ENCODE measurements around the gene C14orf93. TPM values are rescaled to one million over a fixed set of nuclear protein-coding genes. Genes with fewer than 3 reads are reported as not detected.
A peak's percentile ranks its signal among the peaks of the same experiment; 100 is the strongest.

C14orf93 gene
- total RNA-seq (2013): 12.7 TPM
- polyA plus RNA-seq (10 to 100 TPM in 1 of 3 donors, 1 to 10 TPM in 2; 2.5 to 17.6 (median 3.7) TPM), polyA minus RNA-seq (7.1 and 17.3 TPM in 2 replicates), total RNA-seq (1.3 to 9.5 (median 6.0) reads per million in 11 experiments)

GRCh38 chr14:23009939-23010726 lies at the start of gene C14orf93:
Gene C14orf93 (minus strand): TSS chr14:23010143. CDS start chr14:22999023, 11,120 bp downstream.
- WGBS (ENCODE audit: insufficient coverage): under 1% methylated on average over 38 of the region's 40 CpGs
- no peak for TF ChIP-seq CTCF (IDR thresholded peaks at IDR 0.05)

GRCh38 chr14:23058654-23059504 lies 48.9 kb upstream of the C14orf93 start:
- no peak for TF ChIP-seq CTCF (IDR thresholded peaks at IDR 0.05)
- WGBS (ENCODE audit: insufficient coverage): 95% methylated on average over 30 of the region's 32 CpGs
- Histone ChIP-seq H3K27me3 (ENCODE audit: control insufficient read depth in 2 of 2, insufficient read depth in 2 of 2, low read length in 2 of 2) (peaks cover 4 to 10% of the 10 kb centered on the region in 2 donors), H3K79me2 (ENCODE audit: insufficient read depth, low read length) (peaks cover 4% of the 10 kb centered on the region), H3K4me3 (replicated peaks in 1 of 3; ENCODE audit: low read depth in 2 of 3, low read length in 3 of 3) (no peak overlapping the region), H3K4me2 (replicated peaks; ENCODE audit: extremely low read depth, low read length, poor library complexity, severe bottlenecking) (no peak overlapping the region), H3K9ac (ENCODE audit: insufficient read depth, low read length, poor library complexity, severe bottlenecking) (no peak overlapping the region), H3K4me1 (ENCODE audit: control insufficient read depth in 1 of 2, insufficient read depth in 2 of 2, low read length in 2 of 2) (peaks cover 20 to 22% of the 10 kb centered on the region in 2 donors), H3K27ac (ENCODE audit: low read depth in 1 of 2, low read length in 2 of 2) (no peak overlapping the region), H4K20me1 (ENCODE audit: insufficient read depth, low read length) (peaks cover 38% of the 10 kb centered on the region), H3K36me3 (replicated peaks in 1 of 2; ENCODE audit: control insufficient read depth in 1 of 2, insufficient read depth in 2 of 2, low read length in 2 of 2) (peaks cover 44 to 54% of the 10 kb centered on the region in 2 donors), H2AFZ (ENCODE audit: insufficient read depth, low read depth, low read length, poor library complexity, severe bottlenecking) (no peak overlapping the region), H3K9me3 (replicated peaks in 1 of 2; ENCODE audit: control insufficient read depth in 1 of 2, insufficient read depth in 1 of 2, low read length in 2 of 2) (no peaks in the 10 kb centered on the region)
- H3K4me1 Mint-ChIP-seq: peaks cover 20% of the 10 kb centered on the region
- H3K27me3 Mint-ChIP-seq (ENCODE audit: low read depth in 3 of 3): peaks cover 10 to 16% (median 14%) of the 10 kb centered on the region in 3 donors
- no peak for DNase-seq
- H3K4me3 Mint-ChIP-seq: no peak overlapping the region
- H3K36me3 Mint-ChIP-seq: peaks cover 47 to 51% of the 10 kb centered on the region in 2 donors
- intact Hi-C loops (cut with micrococcal nuclease): loop anchor here in 1 of 2 donors (1.0 kb wide), 1 partner anchor 73 kb away; no protein-coding TSS in a partner anchor
- H3K27ac Mint-ChIP-seq: peak overlapping the region in 1 of 7 donors; percentile 73
- H3K9me3 Mint-ChIP-seq: peaks cover 0 to 3% (median 0%) of the 10 kb centered on the region in 7 donors

More at GRCh38 chr14:23009939-23010726, at the start of gene C14orf93:
- Histone ChIP-seq H3K27me3 (ENCODE audit: control insufficient read depth in 2 of 2, insufficient read depth in 2 of 2, low read length in 2 of 2) (no peaks in the 10 kb centered on the region), H4K20me1 (ENCODE audit: insufficient read depth, low read length) (no peaks in the 10 kb centered on the region), H3K27ac (ENCODE audit: low read depth in 1 of 2, low read length in 2 of 2) (peak within 1 kb of the TSS; percentile 41 to 88), H3K79me2 (ENCODE audit: insufficient read depth, low read length) (peaks cover 26% of the 10 kb centered on the region), H3K4me3 (replicated peaks in 1 of 3; ENCODE audit: low read depth in 2 of 3, low read length in 3 of 3) (peak within 1 kb of the TSS; percentile 67 to 97 (median 86)), H3K4me2 (replicated peaks; ENCODE audit: extremely low read depth, low read length, poor library complexity, severe bottlenecking) (peak within 1 kb of the TSS; percentile 76), H2AFZ (ENCODE audit: insufficient read depth, low read depth, low read length, poor library complexity, severe bottlenecking) (peak within 1 kb of the TSS; percentile 88), H3K4me1 (ENCODE audit: control insufficient read depth in 1 of 2, insufficient read depth in 2 of 2, low read length in 2 of 2) (peaks cover 30 to 40% of the 10 kb centered on the region in 2 donors), H3K36me3 (replicated peaks in 1 of 2; ENCODE audit: control insufficient read depth in 1 of 2, insufficient read depth in 2 of 2, low read length in 2 of 2) (no peaks in the 10 kb centered on the region), H3K9me3 (replicated peaks in 1 of 2; ENCODE audit: control insufficient read depth in 1 of 2, insufficient read depth in 1 of 2, low read length in 2 of 2) (no peaks in the 10 kb centered on the region), H3K9ac (ENCODE audit: insufficient read depth, low read length, poor library complexity, severe bottlenecking) (peak within 1 kb of the TSS; percentile 76)
- H3K27me3 Mint-ChIP-seq (ENCODE audit: low read depth in 3 of 3): peaks cover 0 to 2% (median 0%) of the 10 kb centered on the region in 3 donors
- peak within 1 kb of the TSS; percentile 93 to 100 (median 98) for H3K27ac Mint-ChIP-seq
- intact Hi-C loops (cut with micrococcal nuclease): loop anchor here in 1 of 2 donors (2.0 to 10.0 kb wide), 2 partner anchors 25 to 1435 kb away; partner anchors contain the start of gene SDR39U1
- peaks cover 0 to under 1% of the 10 kb centered on the region in 2 donors for H3K36me3 Mint-ChIP-seq
- H3K4me1 Mint-ChIP-seq: peaks cover 21% of the 10 kb centered on the region
- no peaks in the 10 kb centered on the region for H3K9me3 Mint-ChIP-seq
- peak; percentile 55 to 58 (median 55) for DNase-seq
- H3K4me3 Mint-ChIP-seq: peak within 1 kb of the TSS; percentile 94 to 98
